ENCODE measurements around the gene ARHGAP24.

Gene ARHGAP24

GRCh38 chr4:85777908-85778631 lies 303.1 kb downstream of the ARHGAP24 start:
- DNase-seq (ENCODE audit: low read depth in 3 of 3), result no peak

- no peak for DNase-seq (ENCODE audit: low read depth in 3 of 3)
Measured at GRCh38 chr4:85778632-85779131, 303.7 kb downstream of the ARHGAP24 start.

- no peak for DNase-seq (ENCODE audit: low read depth in 3 of 3)
Measured at GRCh38 chr4:85779165-85779564, 304.2 kb downstream of the ARHGAP24 start.

GRCh38 chr4:85780664-85781063 lies 305.7 kb downstream of the ARHGAP24 start:
- no peak for DNase-seq (ENCODE audit: low read depth in 3 of 3)

GRCh38 chr4:85783483-85783882 lies 308.5 kb downstream of the ARHGAP24 start:
- no peak for DNase-seq (ENCODE audit: low read depth in 3 of 3)

- DNase-seq (ENCODE audit: low read depth in 3 of 3), result no peak
Measured at GRCh38 chr4:85783900-85784299, 308.9 kb downstream of the ARHGAP24 start.

DNA sequence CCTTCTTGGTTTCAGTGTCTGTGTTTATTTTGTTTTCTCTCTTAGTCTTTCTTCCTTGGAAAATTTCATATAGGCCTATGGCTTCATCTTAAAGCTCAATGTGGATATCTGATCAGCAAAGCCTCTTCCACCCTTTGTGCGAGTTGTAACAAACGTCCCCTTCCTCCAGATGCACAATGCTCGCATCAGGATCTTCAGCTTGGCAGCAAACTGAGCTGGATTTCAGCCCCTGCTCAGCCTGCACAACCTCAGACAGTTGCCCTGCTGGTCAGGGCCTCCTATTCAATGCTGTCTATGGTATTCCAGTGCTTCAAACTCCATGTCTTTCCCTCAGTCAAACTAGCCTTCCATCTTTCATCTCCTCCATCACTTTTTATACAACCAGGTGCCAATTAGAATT lies 309.4 kb downstream of the ARHGAP24 start:
- DNase-seq (ENCODE audit: low read depth in 3 of 3), result no peak

DNA sequence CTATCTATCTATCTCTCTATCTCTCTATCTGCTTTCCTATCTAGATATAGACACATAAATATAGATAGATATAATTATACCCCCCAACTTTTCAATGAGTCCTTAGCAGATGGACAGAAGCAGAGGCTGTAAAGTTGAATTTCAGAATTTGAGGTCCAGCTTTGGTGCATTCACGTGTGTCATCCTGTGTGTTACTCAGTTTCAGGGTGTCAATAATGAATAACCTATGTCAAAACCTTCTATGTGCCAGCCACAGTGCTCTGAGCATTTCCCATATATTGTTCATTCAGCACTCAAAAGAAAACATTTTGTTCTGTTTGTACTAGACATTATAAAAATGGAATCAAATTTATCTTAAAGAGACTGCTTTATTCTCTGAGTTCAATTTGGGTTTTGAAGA lies 310.0 kb downstream of the ARHGAP24 start:
- DNase-seq (ENCODE audit: low read depth in 3 of 3), result no peak

GRCh38 chr4:85787133-85787532 lies 312.2 kb downstream of the ARHGAP24 start:
- no peak for DNase-seq (ENCODE audit: low read depth in 3 of 3)

GRCh38 chr4:85788604-85789003 lies 313.7 kb downstream of the ARHGAP24 start:
- DNase-seq (ENCODE audit: low read depth in 3 of 3), result no peak

DNA sequence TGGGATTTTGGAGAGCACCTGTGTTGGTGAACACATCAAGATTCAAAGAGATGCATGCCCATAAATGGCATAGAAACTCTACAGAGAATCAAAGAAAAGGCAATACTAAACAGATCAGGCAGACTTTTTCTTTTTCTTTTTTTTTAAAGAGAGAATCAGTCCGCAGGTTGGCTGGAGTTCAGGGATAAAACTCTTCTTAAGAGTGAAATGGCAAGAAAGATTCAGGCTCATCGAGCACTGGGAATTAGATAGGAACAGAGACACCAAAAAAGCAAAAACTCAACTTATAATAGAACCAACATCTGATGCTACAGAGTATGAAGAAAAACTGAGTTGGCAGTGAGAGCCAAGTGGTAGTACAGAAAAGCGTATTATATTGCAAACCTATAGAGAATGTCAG lies 314.3 kb downstream of the ARHGAP24 start:
- DNase-seq (ENCODE audit: low read depth in 3 of 3), result no peak

DNA sequence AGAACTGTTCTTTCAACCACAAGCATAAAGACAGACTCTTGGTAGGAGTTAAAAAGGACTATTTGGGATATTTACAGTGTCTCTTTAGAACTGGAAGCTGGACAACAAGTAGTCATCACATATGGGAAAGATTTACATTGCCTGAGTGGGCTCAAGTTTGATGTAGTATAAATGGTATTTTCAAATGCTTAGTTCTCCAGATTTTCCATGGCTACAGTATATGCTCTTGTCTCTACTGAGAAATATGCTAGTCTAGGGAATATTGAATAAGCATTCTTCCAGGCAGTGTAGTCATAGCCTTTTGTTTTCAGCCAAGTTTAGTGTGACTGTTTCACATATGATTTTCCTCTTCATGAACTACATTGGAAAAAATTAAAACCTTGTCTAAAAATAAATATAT lies 315.6 kb downstream of the ARHGAP24 start:
- no peak for DNase-seq (ENCODE audit: low read depth in 3 of 3)

DNA sequence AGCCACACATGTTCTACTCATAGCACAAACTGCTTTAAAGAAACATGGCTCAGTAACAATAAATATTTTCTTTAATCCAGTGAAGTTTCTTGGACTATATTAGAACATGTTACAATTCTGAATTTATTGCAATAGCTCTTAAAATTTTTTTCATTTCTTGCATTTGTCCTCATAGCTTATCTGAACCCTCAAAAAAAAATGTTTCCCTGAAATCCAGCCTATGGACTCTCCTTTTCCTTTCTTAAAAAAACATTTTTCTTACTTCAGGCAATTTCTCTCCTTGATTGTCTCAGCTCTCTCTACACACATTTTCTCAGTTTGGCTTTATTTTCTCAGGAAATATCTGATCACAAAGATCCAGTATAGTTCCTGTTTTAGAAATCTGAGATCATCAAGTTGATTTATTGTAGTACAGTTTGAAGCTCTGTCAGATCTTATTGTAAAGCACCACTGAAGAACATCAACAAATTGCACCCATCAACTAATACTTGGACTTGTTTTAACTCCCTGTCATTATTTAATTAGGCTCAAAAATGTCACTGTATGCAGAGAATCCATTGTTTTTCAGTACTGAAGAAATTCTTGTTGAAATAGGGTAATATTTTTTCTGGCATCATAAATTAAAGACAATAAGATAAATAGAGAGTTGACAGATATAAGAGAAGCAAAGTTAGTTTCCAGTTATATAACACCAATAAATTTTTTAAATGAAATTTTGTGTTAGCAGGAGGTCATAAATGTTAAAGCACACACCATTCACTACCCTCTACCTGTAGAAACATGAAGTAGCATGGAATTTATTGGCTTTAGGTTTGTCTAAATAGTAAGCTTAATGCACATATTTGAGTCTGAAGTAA lies 317.7 kb downstream of the ARHGAP24 start:
- no peak for DNase-seq (ENCODE audit: low read depth in 3 of 3)

DNA sequence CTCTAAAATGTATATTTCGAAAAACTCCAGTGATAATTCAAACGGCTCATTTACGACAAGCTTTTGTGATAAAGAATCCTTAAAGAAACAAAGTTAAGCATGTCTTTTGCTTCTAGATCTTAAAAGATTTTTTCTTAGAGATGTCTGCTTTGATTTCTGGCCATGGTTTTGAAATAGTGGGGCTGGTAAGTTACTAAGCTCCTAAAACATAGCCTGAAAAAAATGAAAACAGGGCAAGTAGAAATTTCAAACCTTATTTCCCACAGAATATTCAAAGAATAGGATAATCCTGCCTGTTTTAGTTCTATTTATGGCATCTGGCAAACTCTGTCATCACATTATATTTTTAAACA lies 318.3 kb downstream of the ARHGAP24 start:
- DNase-seq (ENCODE audit: low read depth in 3 of 3), result no peak

DNA sequence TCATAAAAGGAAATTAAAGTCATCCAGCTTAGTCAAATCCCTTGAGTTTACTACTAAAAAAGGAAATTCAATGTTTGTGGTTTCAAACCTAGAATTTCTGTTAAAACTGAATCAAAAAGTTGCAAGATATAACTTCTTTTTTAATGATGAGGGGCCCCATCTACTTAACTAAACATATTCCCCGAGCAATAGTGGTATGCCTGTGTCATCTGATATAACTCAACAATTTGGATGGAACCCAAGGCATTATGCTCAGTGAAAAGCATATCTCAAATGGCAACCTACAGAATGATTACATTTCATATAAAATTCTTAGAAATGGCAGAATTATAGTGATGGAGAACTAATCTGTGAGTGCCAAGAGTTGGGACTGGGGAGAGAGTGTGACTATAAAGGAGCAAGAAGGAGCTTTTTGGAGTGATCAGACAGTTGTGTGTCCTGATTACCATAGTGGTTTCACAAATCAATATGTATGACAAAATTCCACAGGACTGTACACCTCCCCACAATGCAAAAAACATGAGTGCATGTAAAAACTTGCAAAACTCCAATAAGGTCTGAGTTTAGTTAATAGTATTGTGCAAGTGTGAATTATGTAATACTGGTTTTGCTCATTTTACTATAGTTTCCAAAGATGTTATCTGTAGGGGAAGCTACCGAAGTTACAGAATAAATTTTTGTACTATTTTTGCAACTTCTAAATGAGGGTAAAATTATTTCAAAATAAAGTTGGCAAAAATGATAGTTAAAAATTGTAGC lies 323.2 kb downstream of the ARHGAP24 start:
- no peak for DNase-seq (ENCODE audit: low read depth in 3 of 3)

DNA sequence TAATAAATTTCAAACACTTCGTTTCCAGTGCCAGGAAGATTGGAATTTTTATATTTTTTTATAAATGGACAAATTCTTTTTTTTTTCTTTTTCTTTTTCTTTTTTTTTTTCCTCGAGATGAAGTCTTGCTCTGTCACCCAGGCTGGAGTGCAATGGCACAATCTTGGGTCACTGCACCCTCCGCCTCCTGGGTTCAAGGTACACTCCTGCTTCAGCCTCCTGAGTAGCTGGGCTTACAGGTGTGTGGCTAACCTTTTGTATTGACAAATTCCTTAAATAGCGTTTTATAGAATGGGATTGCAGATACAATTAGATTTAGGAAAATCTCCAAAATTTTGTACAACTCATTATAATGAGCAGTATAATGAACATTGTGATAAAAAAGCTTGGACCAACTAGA lies 328.9 kb downstream of the ARHGAP24 start:
- no peak for DNase-seq (ENCODE audit: low read depth in 3 of 3)

- DNase-seq (ENCODE audit: low read depth in 3 of 3), result no peak
Measured at GRCh38 chr4:85805891-85806290, 330.9 kb downstream of the ARHGAP24 start.

- no peak for DNase-seq (ENCODE audit: low read depth in 3 of 3)
Measured at GRCh38 chr4:85806334-85806733, 331.4 kb downstream of the ARHGAP24 start.

DNA sequence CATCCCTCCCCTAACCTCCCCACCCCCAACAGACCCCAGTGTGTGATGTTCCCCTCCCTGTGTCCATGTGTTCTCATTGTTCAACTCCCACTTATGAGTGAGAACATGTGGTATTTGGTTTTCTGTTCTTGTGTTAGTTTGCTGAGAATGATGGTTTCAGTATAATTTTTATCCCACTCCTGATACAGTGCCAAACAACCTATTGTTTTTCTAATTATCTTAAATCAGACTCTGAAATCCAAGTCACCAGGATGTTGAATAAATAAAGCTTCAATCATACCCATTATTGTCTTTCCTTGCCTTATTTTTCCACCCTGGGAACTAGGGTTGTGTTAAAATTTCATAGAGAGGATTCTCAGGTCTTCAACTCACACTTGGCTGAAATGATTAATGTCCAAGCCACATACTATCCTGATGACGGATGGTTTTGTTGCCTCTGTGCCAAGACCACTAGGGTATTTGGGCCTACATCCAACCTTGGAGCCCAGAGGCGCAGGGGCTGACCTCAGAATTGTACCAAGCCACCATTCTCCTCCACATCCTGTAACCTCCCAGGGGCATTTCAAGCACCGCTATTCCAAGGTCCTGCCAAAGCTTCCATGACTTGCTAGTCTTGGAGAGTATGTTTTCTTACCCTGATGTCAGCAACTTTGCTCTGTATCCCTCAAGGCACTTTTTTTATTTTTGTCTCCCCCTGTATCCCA lies 332.4 kb downstream of the ARHGAP24 start:
- no peak for DNase-seq (ENCODE audit: low read depth in 3 of 3)

DNA sequence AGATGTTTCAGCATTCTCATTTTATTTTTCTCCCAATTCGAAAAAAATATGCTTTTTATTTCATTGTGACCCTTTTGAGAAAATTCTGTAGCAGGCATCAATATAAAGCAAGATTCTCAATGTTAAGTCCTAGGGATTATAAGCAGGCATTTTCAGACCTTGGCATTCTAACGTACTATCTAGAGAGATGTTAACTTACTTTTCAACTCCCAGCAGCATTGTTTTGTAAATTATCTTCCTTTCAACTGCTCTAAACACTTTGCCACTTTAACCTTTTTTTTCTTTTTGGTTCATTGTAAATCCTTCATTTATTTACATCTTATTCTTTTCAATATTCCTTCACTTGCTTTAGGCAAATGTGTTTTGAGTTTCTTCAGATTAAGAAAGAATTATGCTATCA lies 333.2 kb downstream of the ARHGAP24 start:
- DNase-seq (ENCODE audit: low read depth in 3 of 3), result no peak

DNA sequence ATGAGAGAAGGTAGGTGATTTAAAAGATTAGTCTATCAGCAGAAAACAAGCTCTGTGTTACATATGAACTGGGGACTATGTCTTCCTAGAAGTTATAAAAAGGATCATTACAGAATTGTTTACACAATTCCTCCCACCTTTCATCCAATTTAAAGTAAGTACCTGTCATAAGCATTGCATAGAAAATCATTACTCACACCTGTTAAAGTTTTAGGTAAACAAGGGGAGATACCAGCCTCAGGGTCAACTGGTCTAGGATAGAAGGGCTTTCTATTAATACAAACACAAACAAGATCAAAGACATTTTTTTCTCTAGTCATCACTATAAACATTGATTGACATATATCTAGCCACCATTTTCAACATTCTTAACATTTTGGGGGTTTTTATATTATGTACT lies 333.9 kb downstream of the ARHGAP24 start:
- DNase-seq (ENCODE audit: low read depth in 3 of 3), result no peak

DNA sequence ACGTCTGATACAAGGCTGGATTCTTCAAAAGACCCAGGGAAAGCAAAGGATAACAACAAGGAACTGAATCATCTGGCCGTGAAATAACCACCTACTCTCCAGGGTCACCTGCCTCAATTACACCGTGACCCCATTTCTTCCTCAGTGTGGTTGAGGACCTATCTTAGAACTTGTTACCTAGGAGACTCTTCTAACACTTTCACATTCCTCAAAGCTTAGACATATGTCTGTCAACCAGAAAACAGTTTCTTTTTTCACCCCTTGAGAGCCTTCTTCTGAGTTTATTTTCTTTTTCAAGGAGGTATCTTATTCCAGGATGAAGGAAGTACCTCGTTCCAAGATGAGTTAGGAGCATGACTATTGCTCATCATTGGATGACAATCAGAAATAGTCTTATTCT lies 337.8 kb downstream of the ARHGAP24 start:
- no peak for DNase-seq (ENCODE audit: low read depth in 3 of 3)

Data from stimulated activated CD4-positive, alpha-beta T cell treated with anti-CD3 and anti-CD28 coated beads, TNF-alpha, amount 100 ng/mL, for 48 hours (primary cell).